Activated effector memory CD4-positive, alpha-beta T cell treated with anti-CD3 and anti-CD28 coated beads, Interleukin-2, amount 50 U/mL, for 16 hours (primary cell): ENCODE data around the gene MAGOHB.
"Not testable (repeated sequence)": the region's sequence is repeated elsewhere in the genome, so short reads cannot be mapped to it uniquely, and the experiment has no call there.

ENCODE experiments used
- DNase-seq: peaks from one replicate; pipeline ENCODE4 v3.0.0-alpha.2; 2020

MAGOHB gene

GRCh38 chr12:10611258-10611657, 2.2 kb downstream of the MAGOHB start:
- not testable (repeated sequence) for DNase-seq

GRCh38 chr12:10610188-10610587, 3.2 kb downstream of the MAGOHB start:
- DNase-seq, result no peak

GRCh38 chr12:10607885-10608458, 5.4 kb downstream of the MAGOHB start:
- no peak for DNase-seq

- DNase-seq, result no peak
These were observed 11.5 kb downstream of the MAGOHB start for GRCh38 chr12:10601860-10602259.

- no peak for DNase-seq
These were observed 12.4 kb downstream of the MAGOHB start for GRCh38 chr12:10600988-10601387.

GRCh38 chr12:10595881-10596280, 17.5 kb downstream of the MAGOHB start:
- no peak for DNase-seq

GRCh38 chr12:10590966-10591365, 22.4 kb downstream of the MAGOHB start:
- no peak for DNase-seq

GRCh38 chr12:10584415-10584814, 29.0 kb downstream of the MAGOHB start:
- DNase-seq, result no peak

- DNase-seq, result no peak
These were observed 30.7 kb downstream of the MAGOHB start for GRCh38 chr12:10582704-10583103.

GRCh38 chr12:10582133-10582532, 31.3 kb downstream of the MAGOHB start:
- DNase-seq, result not testable (repeated sequence)

GRCh38 chr12:10574307-10574706, 39.1 kb downstream of the MAGOHB start:
- DNase-seq, result no peak

GRCh38 chr12:10572021-10572490, 41.4 kb downstream of the MAGOHB start:
- DNase-seq, result not testable (repeated sequence)

- no peak for DNase-seq
These were observed 42.3 kb downstream of the MAGOHB start for GRCh38 chr12:10571141-10571540.

- DNase-seq, result no peak
These were observed 45.6 kb downstream of the MAGOHB start for GRCh38 chr12:10567813-10568212.

GRCh38 chr12:10563966-10564365, 49.4 kb downstream of the MAGOHB start:
- no peak for DNase-seq

- DNase-seq, result no peak
These were observed 50.4 kb downstream of the MAGOHB start for GRCh38 chr12:10563002-10563401.

- no peak for DNase-seq
These were observed 51.0 kb downstream of the MAGOHB start for GRCh38 chr12:10562306-10562933.

- no peak for DNase-seq
These were observed 54.2 kb downstream of the MAGOHB start for GRCh38 chr12:10559244-10559643.

GRCh38 chr12:10558789-10559188, 54.6 kb downstream of the MAGOHB start:
- DNase-seq, result no peak

- no peak for DNase-seq
These were observed 55.1 kb downstream of the MAGOHB start for GRCh38 chr12:10558301-10558700.

GRCh38 chr12:10557766-10558165, 55.6 kb downstream of the MAGOHB start:
- no peak for DNase-seq

- DNase-seq, result no peak
These were observed 56.1 kb downstream of the MAGOHB start for GRCh38 chr12:10557329-10557728.

- DNase-seq, result no peak
These were observed 58.5 kb downstream of the MAGOHB start for GRCh38 chr12:10554756-10555481.

- DNase-seq, result no peak
These were observed 59.1 kb downstream of the MAGOHB start for GRCh38 chr12:10554228-10554755.
